Measurements from ENCODE around the gene TIMM21.

GRCh38 chr18:74128159-74128558 is 20.2 kb upstream of the TIMM21 start:
- TF ChIP-seq CTCF (IDR thresholded peaks at IDR 0.05) (no peak), POLR2A (IDR thresholded peaks at IDR 0.05) (no peak)
